Measurements from ENCODE around the gene ADAMTS2.

The ADAMTS2 gene

DNA sequence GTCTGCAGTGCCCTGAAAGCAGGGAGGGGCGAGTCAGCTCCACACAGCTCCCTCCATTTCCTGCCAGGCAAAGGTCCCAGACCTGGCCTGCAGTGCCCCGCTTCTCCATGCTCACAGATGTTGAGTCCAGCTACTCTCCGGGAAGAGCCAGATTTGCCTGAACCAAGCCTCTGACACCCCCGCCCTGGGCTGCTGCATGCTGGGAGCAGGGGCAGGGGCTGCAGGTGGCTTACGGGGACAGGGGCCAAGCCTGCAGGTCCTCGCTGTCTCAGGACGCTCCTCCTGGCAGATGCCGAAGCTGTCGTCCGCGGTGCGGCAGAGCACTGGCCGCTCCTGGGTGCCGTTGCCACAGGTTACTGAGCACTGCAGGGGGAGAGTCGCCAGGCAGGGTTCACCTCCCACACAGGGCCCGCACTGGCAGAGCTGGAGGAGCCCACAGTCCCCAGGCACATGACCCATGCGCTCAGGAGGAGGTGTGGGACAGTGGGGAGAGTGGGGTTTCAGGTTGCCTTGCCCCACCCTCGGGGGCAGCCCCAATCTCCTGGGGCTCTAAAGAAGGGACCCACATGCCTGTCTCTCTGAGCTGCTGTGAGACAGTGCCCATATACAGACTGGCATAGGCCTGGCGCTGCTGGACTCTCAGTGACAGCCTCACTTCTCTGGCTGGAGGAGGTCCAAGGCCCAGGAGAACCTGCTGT, 222.7 kb downstream of the ADAMTS2 start:
- no peak overlapping the region for H3K27ac ChIP-seq
- no peak for TF ChIP-seq ZFX (IDR thresholded peaks at IDR 0.05)
- TF ChIP-seq, protein P1, sequence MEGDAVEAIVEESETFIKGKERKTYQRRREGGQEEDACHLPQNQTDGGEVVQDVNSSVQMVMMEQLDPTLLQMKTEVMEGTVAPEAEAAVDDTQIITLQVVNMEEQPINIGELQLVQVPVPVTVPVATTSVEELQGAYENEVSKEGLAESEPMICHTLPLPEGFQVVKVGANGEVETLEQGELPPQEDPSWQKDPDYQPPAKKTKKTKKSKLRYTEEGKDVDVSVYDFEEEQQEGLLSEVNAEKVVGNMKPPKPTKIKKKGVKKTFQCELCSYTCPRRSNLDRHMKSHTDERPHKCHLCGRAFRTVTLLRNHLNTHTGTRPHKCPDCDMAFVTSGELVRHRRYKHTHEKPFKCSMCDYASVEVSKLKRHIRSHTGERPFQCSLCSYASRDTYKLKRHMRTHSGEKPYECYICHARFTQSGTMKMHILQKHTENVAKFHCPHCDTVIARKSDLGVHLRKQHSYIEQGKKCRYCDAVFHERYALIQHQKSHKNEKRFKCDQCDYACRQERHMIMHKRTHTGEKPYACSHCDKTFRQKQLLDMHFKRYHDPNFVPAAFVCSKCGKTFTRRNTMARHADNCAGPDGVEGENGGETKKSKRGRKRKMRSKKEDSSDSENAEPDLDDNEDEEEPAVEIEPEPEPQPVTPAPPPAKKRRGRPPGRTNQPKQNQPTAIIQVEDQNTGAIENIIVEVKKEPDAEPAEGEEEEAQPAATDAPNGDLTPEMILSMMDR (conservative IDR thresholded peaks at IDR 0.05), result no peak

DNA sequence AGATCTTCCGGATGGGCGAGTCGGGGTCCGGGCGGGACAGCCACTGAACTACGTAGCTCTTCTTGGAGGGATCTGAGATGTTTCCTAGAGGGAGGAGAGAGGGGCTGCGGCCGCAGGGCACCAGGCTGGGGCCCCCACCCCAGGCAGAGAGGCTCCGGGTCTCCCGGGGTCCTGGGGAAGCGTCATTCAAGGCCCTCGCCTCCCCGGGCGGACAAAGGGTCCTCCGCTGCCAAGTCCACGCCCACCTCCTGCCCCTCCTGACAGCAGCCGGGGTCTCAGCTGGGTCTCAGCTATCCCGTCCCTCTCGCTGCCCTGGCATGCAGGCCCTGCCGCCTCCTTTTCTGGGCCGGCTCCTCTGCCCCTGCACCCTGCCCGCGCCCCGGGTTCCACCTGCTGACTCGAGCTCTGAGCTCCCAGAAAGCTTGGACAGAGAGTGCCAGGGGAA, 223.6 kb downstream of the ADAMTS2 start:
- H3K27ac ChIP-seq, result no peak overlapping the region
- TF ChIP-seq, protein P1 (conservative IDR thresholded peaks at IDR 0.05), result no peak
- no peak for TF ChIP-seq ZFX (IDR thresholded peaks at IDR 0.05)

DNA sequence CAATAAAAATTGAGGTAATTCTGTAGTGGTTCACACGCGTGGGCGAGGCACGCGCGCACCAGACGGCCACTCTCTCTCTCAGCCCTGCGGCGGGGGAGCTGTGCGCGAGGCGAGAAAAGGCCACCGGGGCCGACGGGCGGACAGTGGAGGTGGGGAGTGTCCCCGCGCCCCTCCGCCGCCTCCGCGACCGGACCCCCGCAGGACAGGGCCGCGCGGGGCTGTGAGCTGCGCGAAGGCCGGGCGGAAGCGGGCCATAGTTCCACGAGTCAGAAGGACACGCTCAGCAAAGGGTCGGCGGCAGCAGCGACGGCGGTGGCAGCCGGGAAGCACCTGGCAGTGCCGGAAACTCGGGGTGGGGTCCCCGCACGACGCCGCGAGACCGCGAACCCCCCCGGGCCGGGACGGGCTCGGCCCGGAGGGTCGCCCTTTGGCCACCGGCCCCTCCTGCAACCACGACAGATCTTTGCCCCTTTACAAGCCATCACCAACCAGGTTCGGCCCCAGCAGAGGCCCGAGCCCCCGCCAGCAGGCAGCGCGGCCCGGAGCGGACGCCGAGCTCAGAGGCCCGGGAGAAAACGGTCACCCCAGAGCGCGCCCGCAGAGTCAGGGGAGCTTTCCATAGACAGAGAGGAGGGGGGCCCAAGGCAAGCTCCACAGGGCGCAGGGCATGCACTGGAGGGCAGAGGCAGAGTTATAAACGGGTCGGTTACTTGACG, 224.2 kb downstream of the ADAMTS2 start:
- no peak overlapping the region for H3K27ac ChIP-seq

DNA sequence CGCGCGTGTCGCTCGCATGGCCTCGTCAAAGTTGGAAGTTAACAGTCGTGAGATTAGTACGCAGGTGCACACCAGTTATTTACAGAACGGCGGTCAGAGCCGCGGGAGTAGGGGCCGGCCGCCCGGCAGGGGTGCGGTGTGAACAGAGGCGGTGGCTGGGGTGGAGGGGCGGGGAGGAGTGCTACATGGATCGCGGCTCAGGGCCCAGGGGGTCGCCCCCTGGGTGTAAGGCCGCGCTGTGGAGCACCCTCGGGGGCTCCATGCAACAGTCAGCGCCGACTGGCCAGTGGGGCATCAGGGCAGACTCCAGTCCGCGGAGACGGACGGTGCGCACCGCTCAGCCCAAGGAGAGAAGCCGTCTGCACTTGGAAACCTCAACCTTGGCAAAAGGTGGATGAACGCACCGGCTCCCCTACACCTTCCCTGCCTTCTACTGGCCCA, 224.8 kb downstream of the ADAMTS2 start:
- H3K27ac ChIP-seq, result no peak overlapping the region
- TF ChIP-seq, protein P1 (conservative IDR thresholded peaks at IDR 0.05), result no peak
- no peak for TF ChIP-seq ZFX (IDR thresholded peaks at IDR 0.05)

More for the DNA sequence above, 224.2 kb downstream of the ADAMTS2 start:
- TF ChIP-seq ZFX (IDR thresholded peaks at IDR 0.05), result no peak
- TF ChIP-seq, protein P1 (conservative IDR thresholded peaks at IDR 0.05), result no peak

DNA sequence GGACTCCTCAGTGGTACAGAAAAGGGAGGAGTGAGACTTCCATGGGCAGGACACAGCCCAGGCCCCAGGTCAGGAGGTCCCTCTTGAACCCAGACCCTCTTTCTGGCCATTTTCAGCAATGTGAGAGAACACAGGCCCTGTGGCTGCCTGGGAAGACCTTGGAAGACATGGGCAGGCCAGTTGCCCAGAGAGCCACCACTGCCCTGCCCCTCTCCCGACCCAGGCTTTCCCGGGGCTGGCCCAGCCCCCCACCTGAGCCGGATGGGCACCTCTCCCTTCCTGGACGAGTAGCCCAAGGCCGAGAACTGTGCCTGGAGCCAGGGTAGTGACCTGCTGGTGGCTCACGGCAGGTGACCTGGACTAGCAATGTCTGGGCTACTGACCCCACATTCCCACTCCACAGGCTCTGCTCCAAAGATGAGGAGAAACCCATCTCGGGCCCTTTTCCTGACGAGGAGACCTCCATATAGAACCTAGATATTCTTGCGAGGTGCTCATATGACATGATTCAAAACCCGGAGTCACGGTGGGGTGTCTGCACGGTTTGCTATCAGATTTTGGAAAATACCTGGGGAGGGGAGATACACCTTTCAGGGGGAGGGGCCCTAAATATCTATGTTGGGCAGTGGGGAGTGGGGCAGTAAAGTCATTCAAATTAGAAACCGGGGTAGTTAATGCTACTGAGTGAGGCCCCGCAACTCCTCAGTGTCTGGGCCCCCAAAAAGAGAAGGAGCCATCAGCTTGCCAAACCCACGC, 225.7 kb downstream of the ADAMTS2 start:
- no peak for TF ChIP-seq ZFX (IDR thresholded peaks at IDR 0.05)
- TF ChIP-seq, protein P1 (conservative IDR thresholded peaks at IDR 0.05), result no peak

DNA sequence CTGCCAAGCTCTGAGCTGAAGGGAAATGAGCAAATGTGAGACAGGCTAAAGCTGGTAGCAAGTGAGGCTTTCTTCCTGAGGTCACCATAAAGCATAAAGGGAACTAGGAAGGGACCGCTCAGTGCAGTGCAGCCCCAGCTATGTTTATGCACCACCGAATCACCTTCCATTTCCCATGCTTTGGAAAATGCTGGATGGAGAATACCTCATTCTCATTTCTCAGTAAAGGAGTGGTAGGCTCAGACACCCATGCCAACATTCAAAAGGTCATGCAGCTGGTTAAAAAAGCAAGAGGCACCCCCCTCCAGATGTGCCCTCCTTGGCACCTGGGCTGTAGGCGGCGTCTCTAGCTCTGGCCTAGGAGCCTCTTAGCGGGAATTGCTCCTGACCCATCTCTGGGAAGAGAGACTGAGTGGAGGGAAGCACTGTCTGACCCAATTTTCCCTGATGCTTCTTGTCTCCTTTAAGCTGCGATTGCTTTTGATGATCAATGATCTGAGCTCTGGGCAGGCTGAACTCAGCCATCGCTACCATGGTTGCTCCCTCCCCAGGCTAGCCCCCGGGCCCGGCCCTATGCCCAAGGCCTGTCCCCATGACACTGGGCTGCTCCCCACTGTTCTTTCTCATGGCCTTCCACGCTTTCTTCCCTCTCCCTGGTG, 226.4 kb downstream of the ADAMTS2 start:
- no peak overlapping the region for H3K27ac ChIP-seq
- no peak for TF ChIP-seq ZFX (IDR thresholded peaks at IDR 0.05)
- TF ChIP-seq, protein P1 (conservative IDR thresholded peaks at IDR 0.05), result no peak

More for the DNA sequence above, 225.7 kb downstream of the ADAMTS2 start:
- H3K27ac ChIP-seq, result no peak overlapping the region
